Hepatocyte (in vitro differentiated cells): Measurements from ENCODE around the gene DUSP2.

Experiments used
- EZH2 ChIP-seq: fragments of 200-600 bp; sonication (generic); IDR thresholded peaks from 2 replicates; pipeline ENCODE4 v1.6.1; 2016; ENCODE audit warnings: antibody characterized with exemption, mild to moderate bottlenecking, borderline replicate concordance
- TF ChIP-seq, protein P1 (sequence below): fragments of 200-600 bp; sonication (generic); IDR thresholded peaks from 2 replicates; pipeline ENCODE4 v1.5.1; 2016; ENCODE audit warnings: antibody characterized with exemption, mild to moderate bottlenecking; ENCODE audit not compliant: poor library complexity

DNA sequence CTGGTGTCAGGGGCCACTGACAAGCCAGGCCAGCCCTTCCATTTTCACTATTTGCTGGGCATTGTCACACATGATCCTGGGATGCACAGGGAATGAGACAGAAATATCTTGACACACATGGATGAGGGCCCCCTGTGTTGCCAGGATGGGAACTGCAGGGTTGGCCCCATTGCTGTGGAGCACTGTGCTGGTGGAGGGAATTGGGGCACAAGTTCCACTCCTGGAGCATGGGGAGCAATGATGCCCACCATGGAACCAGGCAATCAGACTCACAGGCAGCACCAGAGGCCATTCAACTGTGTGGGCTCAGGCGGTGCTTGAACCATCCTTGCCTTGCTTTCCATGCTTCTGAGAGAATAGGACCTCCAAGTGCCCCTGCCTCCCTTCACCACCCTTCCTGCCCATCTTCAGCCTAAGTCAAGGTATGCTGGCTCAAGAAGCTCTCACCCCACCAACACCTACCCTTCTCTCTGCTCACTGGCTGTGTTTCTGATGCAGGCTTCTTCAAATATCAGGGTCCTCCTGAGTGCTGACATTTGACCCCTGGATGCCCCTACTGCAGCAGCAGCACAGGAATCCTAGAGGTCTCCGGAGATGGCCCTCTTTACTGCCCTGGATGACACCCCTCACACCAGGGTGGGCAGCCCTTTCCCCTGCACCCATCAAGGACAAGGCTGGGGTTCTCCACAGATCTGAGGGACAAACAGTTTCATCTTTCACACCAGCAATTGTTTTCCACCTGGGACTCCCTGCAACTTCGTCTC lies 39.9 kb downstream of the DUSP2 start:
- TF ChIP-seq, protein P1, sequence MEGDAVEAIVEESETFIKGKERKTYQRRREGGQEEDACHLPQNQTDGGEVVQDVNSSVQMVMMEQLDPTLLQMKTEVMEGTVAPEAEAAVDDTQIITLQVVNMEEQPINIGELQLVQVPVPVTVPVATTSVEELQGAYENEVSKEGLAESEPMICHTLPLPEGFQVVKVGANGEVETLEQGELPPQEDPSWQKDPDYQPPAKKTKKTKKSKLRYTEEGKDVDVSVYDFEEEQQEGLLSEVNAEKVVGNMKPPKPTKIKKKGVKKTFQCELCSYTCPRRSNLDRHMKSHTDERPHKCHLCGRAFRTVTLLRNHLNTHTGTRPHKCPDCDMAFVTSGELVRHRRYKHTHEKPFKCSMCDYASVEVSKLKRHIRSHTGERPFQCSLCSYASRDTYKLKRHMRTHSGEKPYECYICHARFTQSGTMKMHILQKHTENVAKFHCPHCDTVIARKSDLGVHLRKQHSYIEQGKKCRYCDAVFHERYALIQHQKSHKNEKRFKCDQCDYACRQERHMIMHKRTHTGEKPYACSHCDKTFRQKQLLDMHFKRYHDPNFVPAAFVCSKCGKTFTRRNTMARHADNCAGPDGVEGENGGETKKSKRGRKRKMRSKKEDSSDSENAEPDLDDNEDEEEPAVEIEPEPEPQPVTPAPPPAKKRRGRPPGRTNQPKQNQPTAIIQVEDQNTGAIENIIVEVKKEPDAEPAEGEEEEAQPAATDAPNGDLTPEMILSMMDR, result no peak
- no peak for TF ChIP-seq EZH2
